OCI-LY3 (cell line): Measurements from ENCODE around the gene G6PC2.

Experiments used
- H2AFZ ChIP-seq: fragments of 200-600, 300-600 bp; shearing (Covaris generic); 2 replicates; pipeline ENCODE4 v1.6.0; 2014; ENCODE audit warnings: antibody characterized with exemption, low read depth, low read length
- H3K27ac ChIP-seq: fragments of 200-600, 300-600 bp; sonication (generic); 2 replicates; pipeline ENCODE4 v1.5.1; 2014; ENCODE audit warnings: mild to moderate bottlenecking, low read length, moderate library complexity, mixed read lengths
- H3K27me3 ChIP-seq: fragments of 200-600, 300-600 bp; sonication (generic); 2 replicates; pipeline ENCODE4 v1.6.1; 2014; ENCODE audit warnings: low read depth, low read length, mixed read lengths
- H3K36me3 ChIP-seq: fragments of 200-600, 300-600 bp; sonication (generic); replicated peaks from 2 replicates; pipeline ENCODE3; 2014; ENCODE audit warnings: low read depth, low read length, mixed read lengths
- H3K4me1 ChIP-seq: fragments of 300-600, 200-600 bp; sonication (generic); 2 replicates; pipeline ENCODE4 v1.6.1; 2014; ENCODE audit warnings: low read length, mixed read lengths
- H3K4me2 ChIP-seq: fragments of 200-600, 300-600 bp; sonication (generic); 2 replicates; pipeline ENCODE4 v1.6.1; 2014; ENCODE audit warnings: low read length, mixed read lengths
- H3K4me3 ChIP-seq: fragments of 300-600, 200-600 bp; sonication (generic); 2 replicates; pipeline ENCODE4 v1.5.1; 2014; ENCODE audit warnings: antibody characterized with exemption, mild to moderate bottlenecking, low read length, moderate library complexity
- H3K79me2 ChIP-seq: fragments of 300-600, 200-600 bp; shearing (Covaris generic); 2 replicates; pipeline ENCODE4 v1.6.1; 2014; ENCODE audit warnings: mild to moderate bottlenecking, low read length, mixed read lengths
- H3K9ac ChIP-seq: fragments of 300-600, 200-600 bp; shearing (Covaris generic); 2 replicates; pipeline ENCODE4 v1.6.0; 2014; ENCODE audit warnings: mild to moderate bottlenecking, low read length, moderate library complexity
- H3K9me3 ChIP-seq: fragments of 200-600, 300-600 bp; shearing (Covaris generic); 2 replicates; pipeline ENCODE4 v1.6.1; 2014; ENCODE audit warnings: low read length, mixed read lengths; ENCODE audit not compliant: insufficient read depth
- H4K20me1 ChIP-seq: fragments of 200-600, 300-600 bp; sonication (generic); 2 replicates; pipeline ENCODE4 v1.6.1; 2016; ENCODE audit warnings: low read length, mixed read lengths; ENCODE audit not compliant: insufficient read depth
- EZH2phosphoT487 ChIP-seq: fragments of 200-600 bp; shearing (Covaris generic); IDR thresholded peaks from 2 replicates; pipeline ENCODE4 v1.6.1; 2018; ENCODE audit warnings: antibody characterized with exemption, mixed run types, low read depth
- TF ChIP-seq, protein P1 (sequence below): fragments of 200-600, 300-600 bp; sonication (generic); IDR thresholded peaks from 2 replicates; pipeline ENCODE4 v1.5.1; 2014; ENCODE audit warnings: antibody characterized with exemption, low read length, low read depth

Gene G6PC2

DNA sequence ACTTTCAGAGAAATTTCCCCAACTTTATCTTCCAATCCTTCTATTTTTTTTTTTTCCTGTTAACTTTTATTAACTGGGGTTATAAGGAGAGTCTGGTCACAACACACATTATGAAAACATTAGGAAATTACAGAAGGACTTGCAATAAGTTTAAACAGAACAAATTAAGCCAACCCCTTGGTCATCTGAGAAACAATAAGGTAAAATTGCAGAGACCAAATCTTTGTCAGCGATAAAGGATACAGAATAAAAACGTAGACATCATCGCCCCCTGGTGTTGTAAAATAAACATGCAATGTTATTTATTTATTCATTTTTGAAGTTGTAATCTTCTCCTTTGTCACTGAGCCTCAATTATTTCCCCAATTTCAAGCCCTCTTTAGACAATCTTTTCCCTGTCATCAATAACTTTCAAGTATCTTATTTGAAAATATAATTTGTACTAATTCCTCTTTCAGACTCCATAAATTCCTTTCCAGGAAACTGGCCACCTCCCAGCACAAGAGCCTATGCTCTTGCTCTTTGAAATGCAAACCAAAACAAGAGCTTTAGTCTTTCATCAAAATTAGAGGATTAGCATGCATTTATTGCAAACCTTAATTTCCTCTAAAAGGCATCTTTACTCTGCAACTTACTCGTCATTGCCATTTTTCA, 19.5 kb downstream of the G6PC2 start:
- Histone ChIP-seq H3K4me2 (no peak overlapping the region), H3K4me1 (no peaks in the 10 kb centered on the region), H3K9ac (no peak overlapping the region), H3K27me3 (peaks cover 39% of the 10 kb centered on the region), H3K4me3 (no peak overlapping the region), H3K79me2 (no peaks in the 10 kb centered on the region), H3K36me3 (no peaks in the 10 kb centered on the region), H3K27ac (no peak overlapping the region), H3K9me3 (no peaks in the 10 kb centered on the region), H4K20me1 (no peaks in the 10 kb centered on the region), H2AFZ (no peak overlapping the region)
- TF ChIP-seq EZH2phosphoT487 = no peak
- TF ChIP-seq, protein P1, sequence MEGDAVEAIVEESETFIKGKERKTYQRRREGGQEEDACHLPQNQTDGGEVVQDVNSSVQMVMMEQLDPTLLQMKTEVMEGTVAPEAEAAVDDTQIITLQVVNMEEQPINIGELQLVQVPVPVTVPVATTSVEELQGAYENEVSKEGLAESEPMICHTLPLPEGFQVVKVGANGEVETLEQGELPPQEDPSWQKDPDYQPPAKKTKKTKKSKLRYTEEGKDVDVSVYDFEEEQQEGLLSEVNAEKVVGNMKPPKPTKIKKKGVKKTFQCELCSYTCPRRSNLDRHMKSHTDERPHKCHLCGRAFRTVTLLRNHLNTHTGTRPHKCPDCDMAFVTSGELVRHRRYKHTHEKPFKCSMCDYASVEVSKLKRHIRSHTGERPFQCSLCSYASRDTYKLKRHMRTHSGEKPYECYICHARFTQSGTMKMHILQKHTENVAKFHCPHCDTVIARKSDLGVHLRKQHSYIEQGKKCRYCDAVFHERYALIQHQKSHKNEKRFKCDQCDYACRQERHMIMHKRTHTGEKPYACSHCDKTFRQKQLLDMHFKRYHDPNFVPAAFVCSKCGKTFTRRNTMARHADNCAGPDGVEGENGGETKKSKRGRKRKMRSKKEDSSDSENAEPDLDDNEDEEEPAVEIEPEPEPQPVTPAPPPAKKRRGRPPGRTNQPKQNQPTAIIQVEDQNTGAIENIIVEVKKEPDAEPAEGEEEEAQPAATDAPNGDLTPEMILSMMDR = peak; percentile 69

DNA sequence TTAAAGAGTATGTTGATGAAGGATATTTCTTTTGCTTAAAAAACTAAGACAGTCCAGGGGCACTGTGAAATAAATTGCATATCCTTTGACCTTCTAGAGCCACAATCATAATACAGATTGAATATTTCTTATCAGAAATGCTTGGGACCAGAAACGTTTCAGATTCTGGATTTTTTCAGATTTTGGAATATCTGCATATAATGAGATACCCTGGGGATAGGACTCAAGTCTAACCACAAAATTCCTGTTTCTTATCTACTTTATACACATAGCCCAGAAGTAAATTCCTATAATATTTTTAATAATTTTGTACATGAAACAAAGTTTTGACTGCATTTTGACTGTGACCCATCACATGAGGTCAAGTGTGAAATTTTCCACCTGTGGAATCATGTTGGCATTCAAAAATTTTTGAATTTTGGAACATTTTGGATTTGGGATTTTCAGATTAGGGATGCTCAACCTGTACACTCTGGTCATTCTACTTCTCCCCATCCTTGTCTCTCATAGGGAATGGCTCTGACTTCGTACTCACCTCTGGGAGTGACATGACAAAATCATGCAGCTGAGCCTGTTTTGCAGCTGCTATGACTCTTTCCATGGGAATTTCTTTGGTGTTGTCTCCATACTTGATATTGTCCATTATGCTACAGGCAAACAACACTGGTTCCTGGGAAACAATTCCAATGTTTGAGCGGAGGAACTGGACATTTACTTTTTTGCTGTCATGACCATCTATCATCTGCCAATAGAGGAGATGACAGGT, 25.7 kb downstream of the G6PC2 start:
- H3K79me2 ChIP-seq = no peaks in the 10 kb centered on the region
- no peak overlapping the region for H3K4me3 ChIP-seq

DNA sequence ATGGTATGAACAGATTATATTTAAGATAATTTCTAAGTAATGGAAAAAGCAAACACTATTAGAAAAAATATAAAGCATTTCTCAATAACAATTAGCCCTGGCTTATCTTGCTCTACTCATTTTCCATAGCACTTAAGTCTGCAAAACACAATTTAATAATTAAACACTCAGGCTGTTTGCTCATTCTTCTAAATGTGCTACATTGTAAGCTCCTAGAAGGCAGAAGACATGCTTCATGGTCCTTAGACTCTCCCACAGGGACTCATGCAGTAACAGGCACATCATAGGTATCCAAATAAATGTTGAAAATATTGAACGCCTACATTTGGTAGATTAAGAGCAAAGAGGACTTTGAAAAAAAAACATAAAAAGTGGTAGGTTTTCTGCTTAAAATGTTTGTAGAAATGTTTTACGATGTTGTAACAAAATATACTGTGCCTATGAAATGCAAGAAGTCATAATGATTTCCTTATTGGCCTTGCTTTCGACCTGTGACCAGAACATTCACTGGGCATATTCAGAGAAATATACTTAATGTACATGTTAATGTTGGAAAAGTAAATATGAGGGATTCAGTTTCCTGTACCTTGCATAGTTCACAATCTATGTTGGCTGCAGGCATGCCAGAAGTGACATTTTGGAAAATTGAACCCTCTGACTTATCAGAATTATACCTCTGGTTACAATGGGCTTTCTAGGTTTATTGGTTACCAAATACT, 27.2 kb downstream of the G6PC2 start:
- Histone ChIP-seq H2AFZ (no peak overlapping the region), H3K9me3 (no peaks in the 10 kb centered on the region), H3K4me3 (no peak overlapping the region), H3K36me3 (no peaks in the 10 kb centered on the region), H3K79me2 (no peaks in the 10 kb centered on the region), H3K4me1 (0 out of 2 replicates have a peak, but pooled peaks cover 3% of the 10 kb centered on the region), H4K20me1 (no peaks in the 10 kb centered on the region), H3K27ac (no peak overlapping the region), H3K4me2 (no peak overlapping the region), H3K27me3 (peaks cover 20% of the 10 kb centered on the region), H3K9ac (no peak overlapping the region)
- TF ChIP-seq EZH2phosphoT487 = no peak
- TF ChIP-seq, protein P1 = no peak

More for the DNA sequence above, 25.7 kb downstream of the G6PC2 start:
- Histone ChIP-seq H3K9me3 (no peaks in the 10 kb centered on the region), H3K4me2 (no peak overlapping the region), H3K36me3 (no peaks in the 10 kb centered on the region), H2AFZ (no peak overlapping the region), H3K27me3 (peaks cover 27% of the 10 kb centered on the region), H4K20me1 (no peaks in the 10 kb centered on the region), H3K9ac (no peak overlapping the region), H3K27ac (no peak overlapping the region), H3K4me1 (0 out of 2 replicates have a peak, but pooled peaks cover 3% of the 10 kb centered on the region)
- TF ChIP-seq, protein P1 = no peak
- no peak for TF ChIP-seq EZH2phosphoT487

DNA sequence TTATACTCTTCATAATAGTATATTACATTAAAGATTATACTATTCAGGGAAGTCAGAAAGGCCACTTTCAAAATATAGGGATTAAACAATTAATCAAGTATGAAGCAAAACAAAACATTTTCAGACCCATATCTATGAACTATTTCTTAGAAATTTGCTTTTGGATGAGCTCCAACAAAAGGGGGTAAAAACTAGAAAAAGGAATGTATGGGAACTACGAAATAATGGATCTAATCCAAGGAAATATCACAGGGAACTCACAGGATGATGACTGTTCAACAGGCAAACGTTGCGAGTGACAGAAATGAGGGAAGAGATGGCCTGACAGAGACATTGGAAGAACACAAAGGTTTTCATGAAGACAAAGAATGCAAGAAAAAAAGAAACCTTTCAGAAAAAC, 27.9 kb downstream of the G6PC2 start:
- no peak overlapping the region for H3K9ac ChIP-seq
- no peak overlapping the region for H3K4me2 ChIP-seq
- TF ChIP-seq, protein P1 = no peak
- TF ChIP-seq EZH2phosphoT487 = no peak
- peaks cover 16% of the 10 kb centered on the region for H3K27me3 ChIP-seq
- no peak overlapping the region for H3K4me3 ChIP-seq
- no peaks in the 10 kb centered on the region for H4K20me1 ChIP-seq
- no peak overlapping the region for H3K27ac ChIP-seq
- H3K79me2 ChIP-seq = no peaks in the 10 kb centered on the region
- H2AFZ ChIP-seq = no peak overlapping the region
- no peaks in the 10 kb centered on the region for H3K36me3 ChIP-seq
- H3K9me3 ChIP-seq = no peaks in the 10 kb centered on the region
- H3K4me1 ChIP-seq = 0 out of 2 replicates have a peak, but pooled peaks cover 3% of the 10 kb centered on the region
